IMR-90 (cell line): ENCODE measurements around the gene XPNPEP2.

Experiments used
- CEBPB ChIP-seq: IDR thresholded peaks from 2 replicates; pipeline ENCODE4 v1.6.1; 2012; ENCODE audit warnings: low read depth, low read length, improper control_type of control experiment
- CTCF ChIP-seq: conservative IDR thresholded peaks from 2 replicates; pipeline ENCODE4 v1.5.1; 2012; ENCODE audit warnings: mild to moderate bottlenecking, low read depth, low read length, improper control_type of control experiment
- MAFK ChIP-seq: IDR thresholded peaks from 2 replicates; pipeline ENCODE4 v1.6.1; 2012; ENCODE audit warnings: low read depth, low read length, improper control_type of control experiment
- POLR2A ChIP-seq: IDR thresholded peaks from 2 replicates; pipeline ENCODE4 v1.6.1; 2012; ENCODE audit warnings: mild to moderate bottlenecking, low read depth, low read length
- USF2 ChIP-seq: fragments of 150-350 bp; IDR thresholded peaks from 2 replicates; pipeline ENCODE4 v1.6.1; 2017; ENCODE audit warnings: mild to moderate bottlenecking, antibody characterized with exemption, low read length, low read depth
- TF ChIP-seq, protein P1 (sequence below): fragments of 150-350 bp; IDR thresholded peaks from 2 replicates; pipeline ENCODE4 v1.6.1; 2016; ENCODE audit warnings: low read depth, mild to moderate bottlenecking, low read length, moderate library complexity, borderline replicate concordance

GRCh38 chrX:129769467-129770154 is 30.8 kb downstream of the XPNPEP2 start:
- TF ChIP-seq CTCF (no peak), CEBPB (no peak), POLR2A (no peak), USF2 (no peak), MAFK (no peak)
- TF ChIP-seq, protein P1, sequence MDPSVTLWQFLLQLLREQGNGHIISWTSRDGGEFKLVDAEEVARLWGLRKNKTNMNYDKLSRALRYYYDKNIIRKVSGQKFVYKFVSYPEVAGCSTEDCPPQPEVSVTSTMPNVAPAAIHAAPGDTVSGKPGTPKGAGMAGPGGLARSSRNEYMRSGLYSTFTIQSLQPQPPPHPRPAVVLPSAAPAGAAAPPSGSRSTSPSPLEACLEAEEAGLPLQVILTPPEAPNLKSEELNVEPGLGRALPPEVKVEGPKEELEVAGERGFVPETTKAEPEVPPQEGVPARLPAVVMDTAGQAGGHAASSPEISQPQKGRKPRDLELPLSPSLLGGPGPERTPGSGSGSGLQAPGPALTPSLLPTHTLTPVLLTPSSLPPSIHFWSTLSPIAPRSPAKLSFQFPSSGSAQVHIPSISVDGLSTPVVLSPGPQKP, result no peak
